Endodermal cell (in vitro differentiated cells): ENCODE data around the gene NDUFA13. TPM values are rescaled to one million over a fixed set of nuclear protein-coding genes. Genes with fewer than 3 reads are reported as not detected.

Experiments
- DNase-seq: peaks from one replicate; pipeline ENCODE4 v3.0.0-alpha.2; 2017
- H3K27ac ChIP-seq: 2 replicates; pipeline ENCODE4 v1.5.1; 2013; ENCODE audit warnings: mild to moderate bottlenecking, low read depth, low read length, moderate library complexity
- H3K27me3 ChIP-seq: 2 replicates; pipeline ENCODE4 v1.6.1; 2013; ENCODE audit warnings: mild to moderate bottlenecking, low read length, moderate library complexity; ENCODE audit not compliant: insufficient read depth, control insufficient read depth, poor library complexity, severe bottlenecking
- H3K36me3 ChIP-seq: 2 replicates; pipeline ENCODE4 v1.7.0; 2013; ENCODE audit warnings: mild to moderate bottlenecking, low read length, moderate library complexity; ENCODE audit not compliant: control insufficient read depth, insufficient read depth
- H3K4me1 ChIP-seq: one replicate; pipeline ENCODE4 v1.7.0; 2013; ENCODE audit warnings: low read length; ENCODE audit not compliant: control insufficient read depth, insufficient read depth
- H3K4me3 ChIP-seq: 2 replicates; pipeline ENCODE4 v1.5.1; 2013; ENCODE audit warnings: mild to moderate bottlenecking, low read length, moderate library complexity
- H3K9ac ChIP-seq: 2 replicates; pipeline ENCODE4 v1.6.1; 2013; ENCODE audit warnings: mild to moderate bottlenecking, low read length, moderate library complexity; ENCODE audit not compliant: poor library complexity, severe bottlenecking; ENCODE audit errors: extremely low read depth
- H3K9me3 ChIP-seq: 2 replicates; pipeline ENCODE4 v1.6.1; 2013; ENCODE audit warnings: mild to moderate bottlenecking, low read length, moderate library complexity; ENCODE audit not compliant: control insufficient read depth
- H3K27ac Mint-ChIP-seq: 2 replicates; pipeline ENCODE4 v1.8.0; 2020; ENCODE audit warnings: mixed read lengths
- H3K27me3 Mint-ChIP-seq: 2 replicates; pipeline ENCODE4 v1.8.0; 2021; ENCODE audit warnings: mild to moderate bottlenecking, mixed read lengths; ENCODE audit not compliant: insufficient read depth
- H3K36me3 Mint-ChIP-seq: 2 replicates; pipeline ENCODE4 v1.8.0; 2020; ENCODE audit warnings: low read depth, mixed read lengths
- H3K4me1 Mint-ChIP-seq: 2 replicates; pipeline ENCODE4 v1.8.0; 2020; ENCODE audit warnings: mixed read lengths
- H3K4me3 Mint-ChIP-seq: 2 replicates; pipeline ENCODE4 v1.8.0; 2020; ENCODE audit warnings: mild to moderate bottlenecking, moderate library complexity, mixed read lengths
- H3K9me3 Mint-ChIP-seq: 2 replicates; pipeline ENCODE4 v1.8.0; 2020; ENCODE audit warnings: mild to moderate bottlenecking, mixed read lengths
- CTCF ChIP-seq: fragments of 200-600 bp; sonication (generic); conservative IDR thresholded peaks from 2 replicates; pipeline ENCODE4 v1.5.0; 2021; ENCODE audit warnings: antibody characterized with exemption, mild to moderate bottlenecking
- WGBS, 2 experiments: methylation state at CpG; one replicate each; pipeline versions ENCODE4 v1.1.5 to v1.1.7; 2013; ENCODE audit warnings: missing lambda C conversion rate in 2 of 2, mixed read lengths in 1 of 2; ENCODE audit not compliant: insufficient coverage in 1 of 2, insufficient read length in 1 of 2; 5-methylcytosine and 5-hydroxymethylcytosine counted together
- total RNA-seq, 2 donors: library from RNA; stranded (reverse); fragmentation: NEBNext Ultra II Directional in 1 of 2; extraction: Animal tissue kit (Norgen Biotek cat#: 25700) in 1 of 2; gene quantifications; 2 replicates in 1 of 2; 3 replicates in 1 of 2; pipeline ENCODE4 v1.2.1, GENCODE V29; 2021

NDUFA13 gene
- total RNA-seq, 2 donors from 2014 or later, result 408 to 446 TPM

- H3K27ac ChIP-seq, result no peak overlapping the region
- H3K27me3 Mint-ChIP-seq, result no peaks in the 10 kb centered on the region
- H3K9me3 ChIP-seq, result no peaks in the 10 kb centered on the region
- no peak overlapping the region for H3K9ac ChIP-seq
- H3K36me3 Mint-ChIP-seq, result peaks cover 55% of the 10 kb centered on the region
- H3K4me3 Mint-ChIP-seq, result no peak overlapping the region
- 94 to 98% methylated on average over 12 to 15 of the region's 15 CpGs for WGBS, 2 experiments
- no peaks in the 10 kb centered on the region for H3K27me3 ChIP-seq
- no peaks in the 10 kb centered on the region for H3K9me3 Mint-ChIP-seq
- no peak for TF ChIP-seq CTCF
- H3K4me1 Mint-ChIP-seq, result peaks cover 13% of the 10 kb centered on the region
- H3K4me1 ChIP-seq, result no peaks in the 10 kb centered on the region
- H3K27ac Mint-ChIP-seq, result peak overlapping the region; percentile 37
- DNase-seq, result no peak
- H3K36me3 ChIP-seq, result peaks cover 56% of the 10 kb centered on the region
- no peak overlapping the region for H3K4me3 ChIP-seq
These were observed 22.0 kb upstream of the NDUFA13 start for GRCh38 chr19:19493841-19494546.

- Histone ChIP-seq H3K36me3 (peaks cover 68% of the 10 kb centered on the region), H3K9me3 (no peaks in the 10 kb centered on the region), H3K4me1 (no peaks in the 10 kb centered on the region), H3K27ac (no peak overlapping the region), H3K27me3 (no peaks in the 10 kb centered on the region), H3K9ac (no peak overlapping the region), H3K4me3 (no peak overlapping the region)
- no peaks in the 10 kb centered on the region for H3K27me3 Mint-ChIP-seq
- peak overlapping the region; percentile 58 for H3K27ac Mint-ChIP-seq
- H3K36me3 Mint-ChIP-seq, result peaks cover 64% of the 10 kb centered on the region
- no peak overlapping the region for H3K4me3 Mint-ChIP-seq
- 95 to 96% methylated on average over 22 to 30 of the region's 30 CpGs for WGBS, 2 experiments
- DNase-seq, result no peak
- no peaks in the 10 kb centered on the region for H3K4me1 Mint-ChIP-seq
- TF ChIP-seq CTCF, result no peak
- H3K9me3 Mint-ChIP-seq, result no peaks in the 10 kb centered on the region
These were observed 20.1 kb upstream of the NDUFA13 start for GRCh38 chr19:19495614-19496603.

GRCh38 chr19:19498255-19498991 is 17.6 kb upstream of the NDUFA13 start:
- Histone ChIP-seq H3K4me3 (no peak overlapping the region), H3K9ac (no peak overlapping the region), H3K36me3 (peaks cover 81% of the 10 kb centered on the region), H3K27ac (no peak overlapping the region), H3K27me3 (no peaks in the 10 kb centered on the region), H3K4me1 (no peaks in the 10 kb centered on the region), H3K9me3 (no peaks in the 10 kb centered on the region)
- no peak for DNase-seq
- H3K4me3 Mint-ChIP-seq, result no peak overlapping the region
- H3K27ac Mint-ChIP-seq, result peak overlapping the region; percentile 70
- TF ChIP-seq CTCF, result no peak
- 95 to 98% methylated on average over 25 to 33 of the region's 33 CpGs for WGBS, 2 experiments
- no peaks in the 10 kb centered on the region for H3K27me3 Mint-ChIP-seq
- H3K36me3 Mint-ChIP-seq, result peaks cover 75% of the 10 kb centered on the region
- no peaks in the 10 kb centered on the region for H3K4me1 Mint-ChIP-seq
- H3K9me3 Mint-ChIP-seq, result no peaks in the 10 kb centered on the region
